GM19351 (cell line): ENCODE data around the gene CDRT4.
"Not testable (repeated sequence)": the region's sequence is repeated elsewhere in the genome, so short reads cannot be mapped to it uniquely, and the experiment has no call there.

Source experiments
- ATAC-seq: cut with Tn5 transposase; IDR thresholded peaks from one replicate; pipeline ENCODE4 v1.9.1; 2021; ENCODE audit warnings: mild to moderate bottlenecking, moderate library complexity; ENCODE audit not compliant: unreplicated experiment

The CDRT4 gene

DNA sequence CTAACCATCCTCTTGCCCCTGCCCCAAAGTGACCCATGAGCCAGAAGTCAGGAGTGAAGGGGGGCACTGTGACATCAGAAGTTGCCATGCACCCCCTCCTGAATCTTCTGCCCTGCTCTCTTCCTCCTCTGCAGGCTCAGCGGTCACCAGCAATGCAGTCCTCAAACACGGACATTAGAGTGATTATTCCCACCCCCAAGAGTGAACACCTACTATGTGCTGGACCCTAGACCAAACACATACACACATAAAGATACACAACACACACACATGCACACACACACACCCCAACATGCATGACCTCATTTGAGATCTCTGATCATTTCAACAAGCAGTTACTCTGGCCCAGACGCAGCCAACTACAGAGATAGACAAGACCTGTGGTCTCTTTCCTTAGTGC, at the start of gene CDRT4:
CDRT4 (minus strand) TSS at position 30 of the 400 bp plus-strand sequence. CDS start 27,383 bp downstream, outside the sequence.
- no peak for ATAC-seq

- no peak for ATAC-seq
Measured at GRCh38 chr17:15516150-15516549, 48.7 kb upstream of the CDRT4 start.

GRCh38 chr17:15514469-15514868, 47.0 kb upstream of the CDRT4 start:
- no peak for ATAC-seq

DNA sequence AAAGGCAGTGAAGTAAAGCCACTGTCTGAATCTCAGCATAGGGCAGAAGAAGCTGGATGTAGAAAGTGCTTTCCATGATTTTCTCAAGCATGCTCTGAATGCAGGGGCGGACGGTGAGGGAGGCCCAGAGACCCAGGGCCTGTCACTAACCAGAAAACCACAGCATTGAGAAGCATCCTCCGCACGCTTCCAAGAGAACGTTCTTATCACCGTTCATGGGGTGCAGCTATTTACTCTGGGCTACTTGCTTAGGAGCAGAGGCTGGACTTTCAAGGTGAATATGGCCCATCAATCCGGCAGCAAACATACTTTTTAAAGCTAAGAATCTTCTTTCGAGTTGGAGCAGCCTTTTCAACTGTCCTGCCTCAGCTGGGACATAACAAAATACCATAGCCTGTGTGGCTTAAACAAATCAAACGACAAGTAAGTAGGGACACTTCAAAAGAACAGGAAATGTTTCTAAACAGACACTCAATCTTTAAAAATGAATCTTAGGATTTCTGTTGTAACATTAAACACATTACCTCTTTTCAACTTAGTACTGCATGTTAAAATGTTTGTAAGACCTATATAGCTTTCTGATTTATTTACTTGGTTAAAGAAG, 46.5 kb upstream of the CDRT4 start:
- ATAC-seq = no peak

- no peak for ATAC-seq
Measured at GRCh38 chr17:15513058-15513791, 45.8 kb upstream of the CDRT4 start.

GRCh38 chr17:15512071-15512709, 44.8 kb upstream of the CDRT4 start:
- no peak for ATAC-seq

DNA sequence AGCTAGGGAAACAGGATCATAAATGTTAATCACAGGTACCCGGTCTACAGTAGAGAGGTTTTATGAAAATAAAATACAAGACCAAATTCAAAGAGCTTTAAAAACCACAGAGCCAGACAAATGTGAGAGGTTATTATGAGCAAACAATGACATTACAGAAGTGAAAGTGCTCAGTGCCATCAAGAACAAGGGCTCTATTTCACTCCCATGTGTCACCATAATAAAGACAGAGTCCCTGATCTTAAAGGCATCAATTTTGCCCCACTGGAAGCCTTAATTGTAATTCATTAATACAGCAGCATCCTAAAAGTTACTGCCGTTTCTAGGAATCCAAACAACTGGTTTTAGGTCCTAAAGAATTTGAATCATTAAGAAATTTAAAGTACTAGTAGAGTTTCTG, 43.7 kb upstream of the CDRT4 start:
- no peak for ATAC-seq

DNA sequence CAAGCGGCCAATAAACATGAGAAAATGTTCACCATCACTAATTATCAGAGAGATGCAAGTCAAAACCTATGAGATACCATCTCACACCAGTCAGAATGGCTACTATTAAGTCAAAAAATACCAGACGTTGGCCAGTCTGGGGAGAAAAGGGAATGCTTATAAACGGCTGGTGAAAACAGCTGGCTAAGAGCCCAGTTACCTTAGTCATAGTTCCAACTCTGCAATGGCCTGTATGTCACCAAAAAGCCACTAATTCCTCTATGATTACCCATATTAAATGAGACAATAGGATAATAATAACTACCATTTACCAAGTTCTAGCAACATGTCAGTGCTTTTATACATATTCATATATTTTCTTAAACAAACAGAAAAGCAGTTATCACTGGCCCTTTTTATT, 42.9 kb upstream of the CDRT4 start:
- ATAC-seq = no peak

- no peak for ATAC-seq
Measured at GRCh38 chr17:15509095-15509494, 41.7 kb upstream of the CDRT4 start.

DNA sequence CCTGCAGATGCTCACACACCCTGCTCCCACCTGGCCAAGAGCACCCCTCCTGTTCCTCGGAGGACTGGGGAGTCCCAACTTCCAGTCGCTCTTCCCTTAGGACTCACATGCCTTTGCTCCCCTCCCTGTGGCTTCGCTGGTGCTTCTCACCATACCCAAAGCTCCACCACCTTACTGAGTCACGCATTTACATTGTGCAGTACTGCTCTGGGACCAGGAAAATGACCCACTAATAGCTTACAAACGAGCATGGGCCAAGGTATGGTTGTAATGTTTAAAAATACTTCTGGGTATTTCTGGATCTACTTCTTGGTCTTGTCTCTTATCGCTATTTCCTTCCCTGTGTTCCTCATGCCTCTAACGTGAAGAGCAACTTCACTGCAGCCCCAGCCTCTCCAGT, 41.0 kb upstream of the CDRT4 start:
- ATAC-seq = no peak

DNA sequence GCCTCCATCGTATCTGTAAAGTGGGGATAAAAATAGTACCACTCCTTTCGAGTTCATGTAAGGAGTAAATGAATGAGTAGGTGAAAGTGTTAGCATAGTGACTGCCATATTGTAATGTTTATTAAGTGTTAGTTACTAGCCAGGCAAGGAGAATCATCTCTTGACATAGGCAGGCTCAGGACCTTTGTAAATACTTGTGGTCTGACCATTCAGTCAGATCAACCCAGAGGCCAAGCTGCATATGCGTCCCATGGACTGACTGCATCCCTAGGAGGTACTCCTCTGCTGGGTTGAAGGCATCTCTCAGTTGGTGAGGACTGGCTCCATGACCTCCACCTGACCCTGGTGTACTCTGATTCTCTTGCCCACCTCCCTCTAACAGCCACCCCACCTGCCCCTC, 40.5 kb upstream of the CDRT4 start:
- ATAC-seq = no peak

GRCh38 chr17:15507001-15507400, 39.6 kb upstream of the CDRT4 start:
- ATAC-seq = no peak

DNA sequence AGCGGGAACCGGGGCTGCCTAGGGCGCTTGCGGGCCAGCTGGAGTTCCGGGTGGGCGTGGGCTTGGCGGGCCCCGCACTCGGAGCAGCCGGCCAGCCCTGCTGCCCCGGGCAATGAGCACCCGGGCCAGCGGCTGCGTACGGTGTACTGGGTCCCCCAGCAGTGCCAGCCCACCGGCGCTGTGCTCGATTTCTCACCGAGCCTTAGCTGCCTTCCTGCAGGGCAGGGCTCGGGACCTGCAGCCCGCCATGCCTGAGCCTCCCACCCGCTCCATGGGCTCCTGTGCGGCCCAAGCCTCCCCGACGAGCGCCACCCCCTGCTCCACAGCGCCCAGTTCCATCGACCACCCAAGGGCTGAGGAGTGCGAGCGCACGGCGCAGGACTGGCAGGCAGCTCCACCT, 38.3 kb upstream of the CDRT4 start:
- ATAC-seq = not testable (repeated sequence)

DNA sequence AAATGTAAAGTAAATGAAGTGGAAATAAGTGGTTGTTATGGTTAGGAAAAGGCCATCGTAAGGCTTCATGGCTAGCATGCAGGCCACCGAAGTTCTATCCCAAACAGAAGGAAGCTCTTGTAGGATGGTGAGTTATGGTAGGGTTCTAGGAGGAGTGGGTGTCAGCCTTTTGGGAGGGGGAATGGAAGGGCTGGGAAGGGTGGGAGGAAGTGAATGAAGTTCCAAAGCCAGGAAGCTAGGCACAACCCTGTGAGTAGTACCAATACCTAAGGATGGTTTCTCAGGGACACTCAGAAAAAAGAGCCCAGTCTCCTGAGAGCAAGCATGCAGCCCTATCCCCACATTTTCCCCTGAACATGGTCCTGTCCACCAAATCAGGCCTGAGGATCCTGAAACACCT, 36.3 kb upstream of the CDRT4 start:
- ATAC-seq = no peak

DNA sequence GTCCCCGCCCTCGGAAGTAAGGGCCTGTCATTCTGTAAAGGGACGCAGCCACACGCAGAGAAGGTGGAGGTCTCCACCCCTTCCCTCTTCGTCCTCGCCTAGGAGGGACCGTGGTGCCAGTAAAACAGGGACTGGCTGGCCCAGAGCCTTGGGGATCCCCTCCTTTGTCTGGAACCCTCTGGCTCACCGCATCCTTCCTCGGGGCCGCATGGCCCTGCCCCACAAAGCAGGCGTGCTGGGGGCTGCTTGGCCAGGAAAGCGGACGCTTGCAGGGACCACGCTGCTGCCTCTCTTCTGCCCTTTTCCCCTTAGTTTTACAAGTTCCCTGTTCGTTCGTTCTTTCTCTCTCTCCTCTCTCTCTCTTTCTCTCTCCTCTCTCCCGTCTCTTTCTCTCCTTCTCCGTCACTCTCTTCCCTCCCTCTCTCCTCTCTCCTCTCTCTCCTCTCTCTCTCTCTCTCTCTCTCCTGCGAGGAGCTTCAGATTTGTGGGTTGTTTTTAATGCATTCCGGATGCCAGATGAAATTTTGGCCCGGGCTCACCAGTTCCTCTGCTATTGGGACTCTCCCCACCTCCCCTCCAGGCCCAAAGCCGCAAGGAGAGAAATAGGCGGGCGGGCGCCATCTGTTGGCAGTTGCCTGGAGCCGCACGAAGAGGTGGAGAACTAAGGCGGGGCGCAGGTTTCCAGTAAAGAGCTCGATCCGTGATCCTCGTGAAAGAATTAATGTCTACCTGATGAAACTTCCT, 35.1 kb upstream of the CDRT4 start:
- peak; percentile 96 for ATAC-seq

- ATAC-seq = no peak
Measured at GRCh38 chr17:15501793-15502192, 34.4 kb upstream of the CDRT4 start.

- no peak for ATAC-seq
Measured at GRCh38 chr17:15501282-15501681, 33.9 kb upstream of the CDRT4 start.

- peak; percentile 60 for ATAC-seq
Measured at GRCh38 chr17:15498107-15498506, 30.7 kb upstream of the CDRT4 start.

GRCh38 chr17:15496735-15497670, 29.6 kb upstream of the CDRT4 start:
- no peak for ATAC-seq

DNA sequence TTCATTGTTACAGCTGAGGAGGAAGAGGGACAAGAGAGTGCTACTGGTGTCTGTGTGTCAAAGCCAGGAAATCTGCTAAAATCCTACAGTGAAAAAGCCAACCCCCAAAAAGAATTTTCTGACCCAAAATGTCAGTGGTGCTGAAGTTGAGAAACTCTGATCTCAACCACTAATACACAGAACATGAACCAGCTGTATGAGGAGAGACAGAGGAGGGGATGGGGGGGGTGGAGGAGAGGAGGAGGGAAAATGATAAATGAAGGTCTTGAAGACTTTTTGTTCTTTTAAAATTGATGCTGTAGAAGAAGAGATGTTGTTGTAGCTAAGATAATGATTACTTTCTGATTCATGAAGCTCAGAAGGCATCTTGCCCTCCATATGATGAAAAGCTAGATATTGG, 27.4 kb upstream of the CDRT4 start:
- no peak for ATAC-seq

GRCh38 chr17:15493693-15494035, 26.2 kb upstream of the CDRT4 start:
- ATAC-seq = no peak
